Right lobe of liver (tissue), 4 donors: ENCODE measurements around the gene CEP57L1.

Source experiments
- CTCF ChIP-seq, 4 donors: fragments of 200-600 bp in 3 of 4; fragments of 450-650 bp in 1 of 4; IDR thresholded peaks; one replicate each; pipeline versions ENCODE4 v1.5.1 to v1.8.0; 2016 to 2022; ENCODE audit warnings: antibody characterized with exemption in 4 of 4, mild to moderate bottlenecking in 2 of 4
- POLR2A ChIP-seq: fragments of 450-650 bp; IDR thresholded peaks from one replicate; pipeline ENCODE4 v1.6.1; 2017; ENCODE audit warnings: antibody characterized with exemption, mild to moderate bottlenecking
- donor health status: DM: no; HTN: no; CAD: no.
- donor health status: DM: no; HTN: no; CAD: no.
- donor health status: DM: no; HTN: yes; CAD: no.

- TF ChIP-seq CTCF (IDR thresholded peaks at IDR 0.05) = no peak
- TF ChIP-seq POLR2A = no peak
Observed at GRCh38 chr6:109121411-109121810, 26.1 kb downstream of the CEP57L1 start.
